Hepatocyte (in vitro differentiated cells): ENCODE data around the gene SYT9. TPM values are rescaled to one million over a fixed set of nuclear protein-coding genes. Genes with fewer than 3 reads are reported as not detected.

Experiments used
- DNase-seq: peaks from one replicate; pipeline ENCODE4 v3.0.0-alpha.2; 2016; ENCODE audit warnings: low spot score
- H2AFZ ChIP-seq: fragments of 200-600 bp; sonication (generic); 2 replicates; pipeline ENCODE4 v1.6.0; 2016; ENCODE audit warnings: antibody characterized with exemption, mild to moderate bottlenecking
- H3K27ac ChIP-seq: fragments of 200-600 bp; sonication (generic); 2 replicates; pipeline ENCODE4 v1.5.1; 2016; ENCODE audit warnings: mild to moderate bottlenecking
- H3K27me3 ChIP-seq: fragments of 200-600 bp; sonication (generic); 2 replicates; pipeline ENCODE4 v1.6.1; 2016
- H3K36me3 ChIP-seq: fragments of 200-600 bp; sonication (generic); replicated peaks from 2 replicates; pipeline ENCODE4 v1.5.1; 2016; ENCODE audit warnings: low read depth; ENCODE audit not compliant: insufficient read depth
- H3K4me1 ChIP-seq: fragments of 200-600 bp; sonication (generic); 2 replicates; pipeline ENCODE4 v1.5.1; 2016; ENCODE audit warnings: mild to moderate bottlenecking, moderate library complexity; ENCODE audit not compliant: insufficient read depth
- H3K4me2 ChIP-seq: fragments of 200-600 bp; sonication (generic); 2 replicates; pipeline ENCODE4 v1.6.0; 2016
- H3K4me3 ChIP-seq: fragments of 200-600 bp; sonication (generic); 2 replicates; pipeline ENCODE4 v1.5.1; 2016; ENCODE audit warnings: mild to moderate bottlenecking
- H3K79me2 ChIP-seq: fragments of 200-600 bp; sonication (generic); 2 replicates; pipeline ENCODE4 v1.6.0; 2017; ENCODE audit warnings: mild to moderate bottlenecking
- H3K9me2 ChIP-seq: fragments of 200-600 bp; sonication (generic); replicated peaks from 2 replicates; pipeline ENCODE4 v1.6.0; 2017; ENCODE audit warnings: mild to moderate bottlenecking; ENCODE audit not compliant: insufficient read depth
- H3K9me3 ChIP-seq: fragments of 200-600 bp; sonication (generic); 2 replicates; pipeline ENCODE4 v1.5.1; 2016; ENCODE audit warnings: low read depth, mild to moderate bottlenecking
- H4K20me1 ChIP-seq: fragments of 200-600 bp; sonication (generic); 2 replicates; pipeline ENCODE4 v1.6.0; 2016; ENCODE audit warnings: mild to moderate bottlenecking; ENCODE audit not compliant: insufficient read depth, poor library complexity, severe bottlenecking
- CTCF ChIP-seq: fragments of 200-600 bp; sonication (generic); IDR thresholded peaks from 2 replicates; pipeline ENCODE4 v1.5.1; 2016; ENCODE audit warnings: antibody characterized with exemption, mild to moderate bottlenecking; ENCODE audit not compliant: poor library complexity
- EZH2 ChIP-seq: fragments of 200-600 bp; sonication (generic); IDR thresholded peaks from 2 replicates; pipeline ENCODE4 v1.6.1; 2016; ENCODE audit warnings: antibody characterized with exemption, mild to moderate bottlenecking, borderline replicate concordance
- EZH2phosphoT487 ChIP-seq: fragments of 200-600 bp; sonication (generic); IDR thresholded peaks from one replicate; pipeline ENCODE4 v1.6.1; 2018; ENCODE audit warnings: antibody characterized with exemption, mild to moderate bottlenecking, low read depth, moderate library complexity; ENCODE audit not compliant: unreplicated experiment, severe bottlenecking
- WGBS: methylation state at CpG from one replicate; pipeline ENCODE4 v1.1.6; 2016; ENCODE audit warnings: low lambda C conversion rate; ENCODE audit errors: missing lambda C conversion rate; 5-methylcytosine and 5-hydroxymethylcytosine counted together
- polyA plus RNA-seq: library from polyadenylated mRNA; unstranded; fragments of >200 nt; fragmentation: Nextera tagmentation; extraction: Ambion mirVana; gene quantifications from 2 replicates; pipeline ENCODE4 v1.2.1, GENCODE V29; 2016
- total RNA-seq: library from RNA; depleted of rRNA; stranded (reverse); fragments of >200 nt; gene quantifications from 2 replicates; pipeline ENCODE4 v1.2.3, GENCODE V29; 2014

The SYT9 gene
- total and polyA plus RNA-seq, 2 experiments from 2014 or later, result 0.22 to 1.3 TPM

- no peaks in the 10 kb centered on the region for H3K36me3 ChIP-seq
- H4K20me1 ChIP-seq, result no peaks in the 10 kb centered on the region
- DNase-seq, result no peak
- H2AFZ ChIP-seq, result no peak overlapping the region
- H3K27ac ChIP-seq, result no peak overlapping the region
- H3K79me2 ChIP-seq, result no peaks in the 10 kb centered on the region
- TF ChIP-seq EZH2 (no peak), EZH2phosphoT487 (no peak), CTCF (no peak)
- no peak overlapping the region for H3K4me2 ChIP-seq
- no peaks in the 10 kb centered on the region for H3K9me3 ChIP-seq
- 62% methylated on average over 5 of the region's 5 CpGs for WGBS
- peaks cover 62% of the 10 kb centered on the region for H3K27me3 ChIP-seq
- H3K9me2 ChIP-seq, result no peaks in the 10 kb centered on the region
- no peaks in the 10 kb centered on the region for H3K4me1 ChIP-seq
- no peak overlapping the region for H3K4me3 ChIP-seq
These were observed 11.8 kb upstream of the SYT9 start for GRCh38 chr11:7239877-7240276.

DNA sequence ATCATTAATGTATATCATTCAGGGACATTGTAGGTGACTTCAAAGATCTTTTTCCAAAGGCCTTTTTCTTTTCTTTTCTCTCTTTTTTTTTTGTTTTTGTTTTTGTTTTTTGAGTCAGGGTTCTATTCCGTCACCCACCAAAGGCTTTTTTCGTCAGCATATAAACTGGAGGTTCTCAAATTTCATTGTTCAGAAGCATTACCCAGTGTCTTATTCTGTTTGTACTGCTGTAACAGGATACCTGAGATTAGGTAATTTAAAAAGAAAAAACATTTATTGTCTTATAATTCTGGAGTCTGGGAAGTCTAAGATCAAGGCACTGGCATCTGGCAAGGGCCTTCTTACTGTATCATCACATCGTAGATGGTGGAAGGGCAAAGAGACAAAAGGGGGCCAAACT is 6.4 kb upstream of the SYT9 start:
- Histone ChIP-seq H3K4me1 (no peaks in the 10 kb centered on the region), H3K36me3 (no peaks in the 10 kb centered on the region), H3K79me2 (no peaks in the 10 kb centered on the region), H3K27ac (no peak overlapping the region), H3K4me2 (no peak overlapping the region), H3K9me3 (no peaks in the 10 kb centered on the region), H4K20me1 (no peaks in the 10 kb centered on the region), H3K27me3 (peaks cover 22% of the 10 kb centered on the region), H3K4me3 (no peak overlapping the region), H3K9me2 (no peaks in the 10 kb centered on the region), H2AFZ (no peak overlapping the region)
- WGBS, result 69% methylated on average over 3 of the region's 3 CpGs
- no peak for DNase-seq
- TF ChIP-seq EZH2phosphoT487 (no peak), EZH2 (no peak), CTCF (no peak)

GRCh38 chr11:7246179-7246578 is 5.5 kb upstream of the SYT9 start:
- Histone ChIP-seq H3K9me2 (no peaks in the 10 kb centered on the region), H3K36me3 (no peaks in the 10 kb centered on the region), H3K4me1 (no peaks in the 10 kb centered on the region), H2AFZ (no peak overlapping the region), H3K4me3 (no peak overlapping the region), H3K27ac (no peak overlapping the region), H3K27me3 (peaks cover 28% of the 10 kb centered on the region), H3K9me3 (no peaks in the 10 kb centered on the region), H3K4me2 (no peak overlapping the region), H3K79me2 (no peaks in the 10 kb centered on the region), H4K20me1 (no peaks in the 10 kb centered on the region)
- WGBS, result 52% methylated on average over 1 of the region's 1 CpG
- no peak for TF ChIP-seq EZH2
- TF ChIP-seq CTCF, result no peak
- no peak for TF ChIP-seq EZH2phosphoT487
- no peak for DNase-seq

DNA sequence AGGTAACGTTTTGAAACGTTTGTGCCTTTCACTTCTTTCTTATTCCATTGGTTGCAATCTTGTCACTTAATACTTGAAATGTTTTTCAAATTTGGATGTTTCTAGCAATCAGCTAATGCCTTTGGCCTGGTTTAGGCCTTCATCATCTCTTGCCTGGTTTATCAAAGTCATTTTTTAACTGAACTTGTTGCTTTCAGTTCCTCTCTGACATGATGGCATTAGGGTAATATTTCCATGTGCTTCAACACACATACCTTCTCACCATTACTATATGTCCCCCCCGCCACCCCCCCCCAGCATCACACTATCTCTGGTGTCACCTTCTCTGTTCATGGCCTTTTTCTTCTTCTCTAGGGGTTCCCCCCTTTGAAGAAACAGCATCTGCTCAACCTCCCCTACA is 1.5 kb upstream of the SYT9 start:
- Histone ChIP-seq H3K4me1 (peaks cover 9% of the 10 kb centered on the region), H3K27me3 (peaks cover 48% of the 10 kb centered on the region), H3K27ac (no peak overlapping the region), H3K9me2 (no peaks in the 10 kb centered on the region), H3K9me3 (no peaks in the 10 kb centered on the region), H3K4me3 (no peak overlapping the region), H3K79me2 (no peaks in the 10 kb centered on the region), H3K36me3 (no peaks in the 10 kb centered on the region), H3K4me2 (no peak overlapping the region), H2AFZ (no peak overlapping the region), H4K20me1 (no peaks in the 10 kb centered on the region)
- TF ChIP-seq EZH2phosphoT487 (no peak), EZH2 (no peak), CTCF (no peak)
- 82% methylated on average over 3 of the region's 3 CpGs for WGBS
- no peak for DNase-seq
